Muscle of back (tissue), 13 donors: ENCODE data around the gene ZPR1. TPM values are rescaled to one million over a fixed set of nuclear protein-coding genes. Genes with fewer than 3 reads are reported as not detected.
"Not testable (repeated sequence)": the region's sequence is repeated elsewhere in the genome, so short reads cannot be mapped to it uniquely, and the experiment has no call there.

Source experiments
- DNase-seq, 3 donors: peaks; one replicate each; pipeline versions ENCODE4 v3.0.0 to v3.0.0-alpha.2; 2013
- long read RNA-seq, 9 donors: transcript quantifications; one replicate each; lab custom pipeline, GENCODE V29; 2026
- polyA plus RNA-seq, 10 donors: library from polyadenylated mRNA; unstranded; fragments of 120-200 nt; gene quantifications; one replicate each; pipeline ENCODE4 v1.2.1, GENCODE V29; 2013; ENCODE audit not compliant: insufficient read length in 10 of 10

ZPR1 gene
- 10 to 100 TPM; 35.7 to 46.6 (median 38.7) TPM for polyA plus RNA-seq
- long read RNA-seq, donor 1, full-length matches to known transcripts: 3 of 9 reads
- long read RNA-seq, donor 1, partial matches to known transcripts: 6 of 9 reads
- long read RNA-seq, donor 1, other reads (novel, unspliced or antisense): 0 of 9 reads
- long read RNA-seq, donor 2, full-length matches to known transcripts: 6 of 18 reads
- long read RNA-seq, donor 2, partial matches to known transcripts: 12 of 18 reads
- long read RNA-seq, donor 2, other reads (novel, unspliced or antisense): 0 of 18 reads
- long read RNA-seq, donor 3: 0 reads
- long read RNA-seq, donor 4, full-length matches to known transcripts: 4 of 4 reads
- long read RNA-seq, donor 4, partial matches to known transcripts: 0 of 4 reads
- long read RNA-seq, donor 4, other reads (novel, unspliced or antisense): 0 of 4 reads
- long read RNA-seq, donor 5, full-length matches to known transcripts: 6 of 17 reads
- long read RNA-seq, donor 5, partial matches to known transcripts: 11 of 17 reads
- long read RNA-seq, donor 5, other reads (novel, unspliced or antisense): 0 of 17 reads
- long read RNA-seq, donor 6, full-length matches to known transcripts: 7 of 14 reads
- long read RNA-seq, donor 6, partial matches to known transcripts: 7 of 14 reads
- long read RNA-seq, donor 6, other reads (novel, unspliced or antisense): 0 of 14 reads
- long read RNA-seq, donor 7, full-length matches to known transcripts: 5 of 5 reads
- long read RNA-seq, donor 7, partial matches to known transcripts: 0 of 5 reads
- long read RNA-seq, donor 7, other reads (novel, unspliced or antisense): 0 of 5 reads
- long read RNA-seq, donor 8, full-length matches to known transcripts: 2 of 2 reads
- long read RNA-seq, donor 8, partial matches to known transcripts: 0 of 2 reads
- long read RNA-seq, donor 8, other reads (novel, unspliced or antisense): 0 of 2 reads
- long read RNA-seq, donor 9: 0 reads

- DNase-seq: peak; percentile 69 to 94 (median 88)
Observed at GRCh38 chr11:116787786-116788486, at the start of gene ZPR1. Gene ZPR1, minus strand, starts transcription at chr11:116788023. Its CDS starts 33 bp downstream, at chr11:116787990.

GRCh38 chr11:116836632-116836991 lies 48.8 kb upstream of the ZPR1 start:
- no peak for DNase-seq

- DNase-seq: peak; percentile 88 to 95 (median 91)
Observed at GRCh38 chr11:116835791-116836631, 48.2 kb upstream of the ZPR1 start.

GRCh38 chr11:116835042-116835772 lies 47.4 kb upstream of the ZPR1 start:
- DNase-seq: no peak

- DNase-seq: not testable (repeated sequence)
Observed at GRCh38 chr11:116834535-116835041, 46.8 kb upstream of the ZPR1 start.

GRCh38 chr11:116833816-116834534 lies 46.2 kb upstream of the ZPR1 start:
- no peak for DNase-seq

- DNase-seq: no peak
Observed at GRCh38 chr11:116833491-116833815, 45.6 kb upstream of the ZPR1 start.

- no peak for DNase-seq
Observed at GRCh38 chr11:116832350-116833290, 44.8 kb upstream of the ZPR1 start.

- DNase-seq: no peak
Observed at GRCh38 chr11:116831790-116832349, 44.0 kb upstream of the ZPR1 start.

- DNase-seq: no peak
Observed at GRCh38 chr11:116830184-116830912, 42.5 kb upstream of the ZPR1 start.

GRCh38 chr11:116829525-116830183 lies 41.8 kb upstream of the ZPR1 start, which contains the start of gene APOC3:
Gene APOC3, plus strand, starts transcription at chr11:116829907. Its CDS starts 676 bp downstream, at chr11:116830583.
- peak in 1 of 3 donors; percentile 13 for DNase-seq

GRCh38 chr11:116828632-116829524 lies 41.1 kb upstream of the ZPR1 start:
- DNase-seq: no peak

- no peak for DNase-seq
Observed at GRCh38 chr11:116827461-116827860, 39.6 kb upstream of the ZPR1 start.

GRCh38 chr11:116826751-116827431 lies 39.1 kb upstream of the ZPR1 start:
- DNase-seq: no peak
